HG03442 (cell line): ENCODE measurements around the gene GJD2.

Experiments used
- ATAC-seq: cut with Tn5 transposase; IDR thresholded peaks from one replicate; pipeline ENCODE4 v1.9.1; 2021; ENCODE audit warnings: mild to moderate bottlenecking, moderate library complexity; ENCODE audit not compliant: unreplicated experiment

GJD2 gene

GRCh38 chr15:34754674-34755418, at the start of gene GJD2:
Gene GJD2, minus strand, starts transcription at chr15:34754998. Its CDS starts 510 bp downstream, at chr15:34754488.
- ATAC-seq, result no peak

GRCh38 chr15:34804113-34804512, 49.3 kb upstream of the GJD2 start:
- no peak for ATAC-seq

- no peak for ATAC-seq
Measured at GRCh38 chr15:34802803-34803750, 48.3 kb upstream of the GJD2 start.

- ATAC-seq, result no peak
Measured at GRCh38 chr15:34802371-34802770, 47.6 kb upstream of the GJD2 start.

- no peak for ATAC-seq
Measured at GRCh38 chr15:34799149-34800101, 44.6 kb upstream of the GJD2 start.

- ATAC-seq, result no peak
Measured at GRCh38 chr15:34796847-34797435, 42.1 kb upstream of the GJD2 start.

GRCh38 chr15:34795267-34796081, 40.7 kb upstream of the GJD2 start, which contains the start of gene ACTC1:
Gene ACTC1, minus strand, starts transcription at chr15:34795549. Its CDS starts 741 bp downstream, at chr15:34794808.
- no peak for ATAC-seq

- no peak for ATAC-seq
Measured at GRCh38 chr15:34794590-34795206, 39.9 kb upstream of the GJD2 start.

- ATAC-seq, result no peak
Measured at GRCh38 chr15:34793901-34794300, 39.1 kb upstream of the GJD2 start.

GRCh38 chr15:34793071-34793470, 38.3 kb upstream of the GJD2 start:
- no peak for ATAC-seq

- ATAC-seq, result no peak
Measured at GRCh38 chr15:34791701-34792100, 36.9 kb upstream of the GJD2 start.

GRCh38 chr15:34790121-34790520, 35.3 kb upstream of the GJD2 start:
- ATAC-seq, result no peak

GRCh38 chr15:34789326-34789725, 34.5 kb upstream of the GJD2 start:
- no peak for ATAC-seq

GRCh38 chr15:34786206-34786605, 31.4 kb upstream of the GJD2 start:
- ATAC-seq, result no peak

- ATAC-seq, result no peak
Measured at GRCh38 chr15:34783991-34784390, 29.2 kb upstream of the GJD2 start.

- no peak for ATAC-seq
Measured at GRCh38 chr15:34783431-34783830, 28.6 kb upstream of the GJD2 start.

GRCh38 chr15:34782901-34783300, 28.1 kb upstream of the GJD2 start:
- ATAC-seq, result no peak

GRCh38 chr15:34780725-34781124, 25.9 kb upstream of the GJD2 start:
- ATAC-seq, result no peak

GRCh38 chr15:34776606-34777105, 21.9 kb upstream of the GJD2 start:
- ATAC-seq, result no peak
